ENCODE results near the gene USP48. TPM values are rescaled to one million over a fixed set of nuclear protein-coding genes. Genes with fewer than 3 reads are reported as not detected.

Gene USP48
- total RNA-seq, 1 experiment from 2014 or later: 84.8 TPM

DNA sequence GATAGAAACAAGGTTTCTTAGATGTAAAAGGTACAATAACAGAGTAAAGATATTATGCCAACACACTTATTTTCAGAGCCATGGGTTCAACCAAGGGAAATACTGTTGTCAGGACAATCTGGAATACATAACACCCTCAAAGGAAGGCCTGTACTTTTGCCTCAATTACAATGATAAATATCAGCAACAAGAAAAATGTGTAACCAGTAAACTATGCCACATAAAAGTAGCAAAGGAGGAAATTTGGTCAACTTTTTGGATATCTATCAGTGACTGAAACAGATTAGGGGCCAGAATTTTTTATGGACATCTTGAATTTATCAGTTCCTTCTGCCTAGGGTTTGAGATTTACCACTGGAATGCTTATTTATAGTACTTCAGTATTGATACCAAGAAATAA is 89.2 kb downstream of the USP48 start:
- no peak overlapping the region for H2AFZ ChIP-seq (ENCODE audit: low read length)
- no peak for DNase-seq
- no peaks in the 10 kb centered on the region for H3K79me1 ChIP-seq (ENCODE audit: insufficient read depth, low read depth, low read length, poor library complexity, severe bottlenecking)
- no peak overlapping the region for H3K56ac ChIP-seq (ENCODE audit: insufficient read length, low read depth, low read length)
- H3K9me3 Mint-ChIP-seq: no peaks in the 10 kb centered on the region
- H3K9ac ChIP-seq (ENCODE audit: extremely low read depth, insufficient read length, low read length): no peak overlapping the region
- no peak overlapping the region for H2AK5ac ChIP-seq (ENCODE audit: insufficient read length, low read length)
- no peak overlapping the region for H3K4ac ChIP-seq (ENCODE audit: low read depth, low read length)
- H3K27ac ChIP-seq (ENCODE audit: insufficient read length, low read depth, low read length): no peak overlapping the region
- H3K27me3 ChIP-seq (ENCODE audit: insufficient read depth, low read length): no peaks in the 10 kb centered on the region
- H2BK20ac ChIP-seq (ENCODE audit: low read depth, low read length, poor library complexity, severe bottlenecking): no peak overlapping the region
- H3K4me2 ChIP-seq (ENCODE audit: insufficient read depth, insufficient read length, low read length): no peak overlapping the region
- H3T11ph ChIP-seq (ENCODE audit: low read length): no peak overlapping the region
- H4K20me1 ChIP-seq (ENCODE audit: control insufficient read depth, insufficient read depth, insufficient read length): no peaks in the 10 kb centered on the region
- H3K4me1 Mint-ChIP-seq: no peaks in the 10 kb centered on the region
- H2BK5ac ChIP-seq (ENCODE audit: insufficient read length, low read length): no peak overlapping the region
- no peaks in the 10 kb centered on the region for H3K79me2 ChIP-seq (ENCODE audit: insufficient read depth, low read length)
- no peak overlapping the region for H4K91ac ChIP-seq (ENCODE audit: insufficient read length, low read depth, low read length)
- H3K27me3 Mint-ChIP-seq (ENCODE audit: low read depth): peaks cover under 1% of the 10 kb centered on the region; the same call in 1 of the 2 replicates
- no peak overlapping the region for H3K14ac ChIP-seq (ENCODE audit: insufficient read depth, low read length)
- no peak overlapping the region for H3K18ac ChIP-seq (ENCODE audit: insufficient read length, low read depth, low read length)
- H2BK15ac ChIP-seq (ENCODE audit: low read depth, low read length): no peak overlapping the region
- no peak overlapping the region for H2BK12ac ChIP-seq (ENCODE audit: insufficient read length, low read depth, low read length)
- no peak overlapping the region for H4K5ac ChIP-seq (ENCODE audit: insufficient read length, low read depth, low read length)
- no peak overlapping the region for H3K27ac Mint-ChIP-seq
- no peaks in the 10 kb centered on the region for H3K23me2 ChIP-seq (ENCODE audit: insufficient read length, low read depth, low read length, poor library complexity, severe bottlenecking)
- H3K23ac ChIP-seq (ENCODE audit: insufficient read length, low read depth, low read length): no peak overlapping the region
- no peak overlapping the region for H4K8ac ChIP-seq (replicated peaks; ENCODE audit: insufficient read length, low read depth, low read length)
- no peak overlapping the region for H3K4me3 Mint-ChIP-seq
- TF ChIP-seq CTCF (conservative IDR thresholded peaks at IDR 0.05): no peak
- no peaks in the 10 kb centered on the region for H3K9me3 ChIP-seq (ENCODE audit: control insufficient read depth, low read depth, low read length)
- no peak overlapping the region for H2BK120ac ChIP-seq (ENCODE audit: low read depth, low read length, poor library complexity, severe bottlenecking)
- H3K4me1 ChIP-seq (ENCODE audit: insufficient read depth, low read length): no peaks in the 10 kb centered on the region
- peaks cover 23 to 66% (median 47%) of the 10 kb centered on the region in 3 experiments; a peak in 6 of 7 replicates for H3K36me3 Mint-ChIP-seq (ENCODE audit: insufficient read depth in 1 of 3, low read depth in 3 of 3)
